RWPE2 (cell line): ENCODE results near the gene SH3PXD2A.

Experiments
- ATAC-seq: fragments of 200-7000 bp; cut with Tn5 transposase; 3 replicates; pipeline ENCODE4 v1.9.1; 2021; ENCODE audit warnings: low read depth
- DNase-seq: peaks from one replicate; pipeline ENCODE4 v3.0.0-alpha.2; 2020; ENCODE audit warnings: low spot score
- H3K27ac ChIP-seq: fragments of 450-650 bp; 2 replicates; pipeline ENCODE4 v1.5.1; 2017; ENCODE audit warnings: mild to moderate bottlenecking; ENCODE audit not compliant: poor library complexity, severe bottlenecking
- H3K27me3 ChIP-seq: fragments of 250-450 bp; sonication (Bioruptor Pico); 2 replicates; pipeline ENCODE4 v1.5.1; 2021; ENCODE audit warnings: mild to moderate bottlenecking, moderate library complexity; ENCODE audit not compliant: insufficient read depth, poor library complexity, severe bottlenecking
- H3K36me3 ChIP-seq: fragments of 250-450 bp; sonication (Bioruptor Pico); 2 replicates; pipeline ENCODE4 v1.5.1; 2020; ENCODE audit warnings: low read depth, mild to moderate bottlenecking, moderate library complexity
- H3K4me1 ChIP-seq: fragments of 250-450 bp; sonication (Bioruptor Pico); 2 replicates; pipeline ENCODE4 v1.5.1; 2021; ENCODE audit warnings: mild to moderate bottlenecking, moderate library complexity; ENCODE audit not compliant: insufficient read depth, poor library complexity, severe bottlenecking
- H3K4me3 ChIP-seq: fragments of 250-450 bp; sonication (Bioruptor Pico); 2 replicates; pipeline ENCODE4 v1.5.1; 2021; ENCODE audit warnings: mild to moderate bottlenecking, moderate library complexity; ENCODE audit not compliant: severe bottlenecking
- H3K9me3 ChIP-seq: fragments of 250-450 bp; sonication (Bioruptor Pico); 2 replicates; pipeline ENCODE4 v1.5.1; 2021; ENCODE audit warnings: mild to moderate bottlenecking, moderate library complexity; ENCODE audit not compliant: severe bottlenecking
- TF ChIP-seq, protein P1 (sequence below): fragments of 450-650 bp; IDR thresholded peaks from one replicate; pipeline ENCODE4 v1.5.1; 2017; ENCODE audit warnings: mild to moderate bottlenecking, moderate library complexity; ENCODE audit not compliant: poor library complexity, severe bottlenecking

SH3PXD2A gene

GRCh38 chr10:103740611-103741010 is 114.8 kb downstream of the SH3PXD2A start:
- Histone ChIP-seq H3K4me3 (no peak overlapping the region), H3K27ac (peak overlapping the region; percentile 80), H3K9me3 (no peaks in the 10 kb centered on the region), H3K4me1 (peaks cover 44% of the 10 kb centered on the region), H3K27me3 (no peaks in the 10 kb centered on the region), H3K36me3 (peaks cover 18% of the 10 kb centered on the region)
- no peak for ATAC-seq
- no peak for DNase-seq
- TF ChIP-seq, protein P1, sequence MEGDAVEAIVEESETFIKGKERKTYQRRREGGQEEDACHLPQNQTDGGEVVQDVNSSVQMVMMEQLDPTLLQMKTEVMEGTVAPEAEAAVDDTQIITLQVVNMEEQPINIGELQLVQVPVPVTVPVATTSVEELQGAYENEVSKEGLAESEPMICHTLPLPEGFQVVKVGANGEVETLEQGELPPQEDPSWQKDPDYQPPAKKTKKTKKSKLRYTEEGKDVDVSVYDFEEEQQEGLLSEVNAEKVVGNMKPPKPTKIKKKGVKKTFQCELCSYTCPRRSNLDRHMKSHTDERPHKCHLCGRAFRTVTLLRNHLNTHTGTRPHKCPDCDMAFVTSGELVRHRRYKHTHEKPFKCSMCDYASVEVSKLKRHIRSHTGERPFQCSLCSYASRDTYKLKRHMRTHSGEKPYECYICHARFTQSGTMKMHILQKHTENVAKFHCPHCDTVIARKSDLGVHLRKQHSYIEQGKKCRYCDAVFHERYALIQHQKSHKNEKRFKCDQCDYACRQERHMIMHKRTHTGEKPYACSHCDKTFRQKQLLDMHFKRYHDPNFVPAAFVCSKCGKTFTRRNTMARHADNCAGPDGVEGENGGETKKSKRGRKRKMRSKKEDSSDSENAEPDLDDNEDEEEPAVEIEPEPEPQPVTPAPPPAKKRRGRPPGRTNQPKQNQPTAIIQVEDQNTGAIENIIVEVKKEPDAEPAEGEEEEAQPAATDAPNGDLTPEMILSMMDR: no peak

DNA sequence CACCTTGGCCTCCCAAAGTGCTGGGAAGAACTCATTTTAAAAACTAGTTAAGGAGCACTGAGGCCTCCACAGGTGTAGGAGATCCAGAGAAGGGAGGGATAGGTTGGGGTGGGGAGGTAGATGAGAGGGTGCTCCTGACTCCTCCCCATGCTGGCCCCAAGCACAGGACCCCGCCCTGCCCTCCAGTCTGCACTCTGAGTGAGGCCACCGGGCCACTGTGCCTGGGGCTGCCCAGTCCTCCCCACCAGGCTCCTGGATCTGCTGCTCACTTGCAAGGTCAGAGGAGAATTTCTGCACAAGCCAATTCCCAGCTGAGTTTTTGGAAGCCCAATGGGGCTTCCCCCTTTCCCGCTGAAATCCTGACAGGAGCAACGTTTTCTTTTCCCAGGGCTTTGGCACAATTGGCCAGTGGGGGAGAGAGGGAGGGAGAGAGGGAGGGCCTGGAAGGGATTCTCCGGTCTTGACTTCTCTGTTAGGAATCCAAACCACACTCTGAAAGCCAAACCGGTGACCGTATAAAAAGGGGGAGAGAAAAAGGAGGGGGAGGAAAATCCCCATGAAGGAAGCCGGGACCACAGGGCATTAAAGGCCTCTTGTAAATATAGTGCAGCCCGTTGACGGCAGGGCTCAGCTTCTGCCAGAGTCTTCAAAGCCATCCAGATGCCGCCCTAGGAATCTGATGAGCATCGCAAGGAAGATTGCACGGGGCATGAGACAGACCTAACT is 116.2 kb downstream of the SH3PXD2A start:
- ATAC-seq (peak; percentile 81), DNase-seq (no peak)
- TF ChIP-seq, protein P1: no peak
- H3K9me3 ChIP-seq: no peaks in the 10 kb centered on the region
- H3K4me3 ChIP-seq: no peak overlapping the region
- H3K4me1 ChIP-seq: peaks cover 36% of the 10 kb centered on the region
- H3K36me3 ChIP-seq: peaks cover 21% of the 10 kb centered on the region
- no peaks in the 10 kb centered on the region for H3K27me3 ChIP-seq
- peak overlapping the region; percentile 80 for H3K27ac ChIP-seq

- H3K27me3 ChIP-seq: no peaks in the 10 kb centered on the region
- peaks cover 26% of the 10 kb centered on the region for H3K36me3 ChIP-seq
- no peak for ATAC-seq
- no peak for DNase-seq
- H3K4me3 ChIP-seq: no peak overlapping the region
- no peaks in the 10 kb centered on the region for H3K9me3 ChIP-seq
- peak overlapping the region; percentile 80 for H3K27ac ChIP-seq
- TF ChIP-seq, protein P1: no peak
- peaks cover 36% of the 10 kb centered on the region for H3K4me1 ChIP-seq
Observed at GRCh38 chr10:103737735-103738367, 117.5 kb downstream of the SH3PXD2A start.

GRCh38 chr10:103736763-103737162 is 118.6 kb downstream of the SH3PXD2A start:
- TF ChIP-seq, protein P1: peak; percentile 17
- DNase-seq: no peak
- H3K36me3 ChIP-seq: peaks cover 26% of the 10 kb centered on the region
- H3K27me3 ChIP-seq: no peaks in the 10 kb centered on the region
- no peaks in the 10 kb centered on the region for H3K9me3 ChIP-seq
- peaks cover 36% of the 10 kb centered on the region for H3K4me1 ChIP-seq
- peak overlapping the region; percentile 44 for H3K27ac ChIP-seq
- peak; percentile 59 for ATAC-seq
- H3K4me3 ChIP-seq: no peak overlapping the region

GRCh38 chr10:103736044-103736443 is 119.3 kb downstream of the SH3PXD2A start:
- ATAC-seq (peak; percentile 22; the same call in 2 of the 3 replicates), DNase-seq (no peak)
- TF ChIP-seq, protein P1: no peak
- H3K36me3 ChIP-seq: peaks cover 26% of the 10 kb centered on the region
- H3K27me3 ChIP-seq: no peaks in the 10 kb centered on the region
- H3K4me1 ChIP-seq: peaks cover 36% of the 10 kb centered on the region
- no peak overlapping the region for H3K4me3 ChIP-seq
- H3K27ac ChIP-seq: peak overlapping the region; percentile 44
- no peaks in the 10 kb centered on the region for H3K9me3 ChIP-seq
